Dermis microvascular lymphatic vessel endothelial cell (primary cell): Measurements from ENCODE around the gene CCND2. TPM values are rescaled to one million over a fixed set of nuclear protein-coding genes. Genes with fewer than 3 reads are reported as not detected.

ENCODE experiments used
- DNase-seq, 2 donors: peaks; one replicate each; pipeline versions ENCODE4 v3.0.0 to v3.0.0-alpha.2; 2010; ENCODE audit warnings: low read depth in 2 of 2
- total RNA-seq: library from RNA; depleted of rRNA; stranded (reverse); fragments of >200 nt; gene quantifications from 2 replicates; pipeline ENCODE4 v1.2.1, GENCODE V29; 2014

Gene CCND2
- total RNA-seq, 1 donor from 2014 or later, result 90.6 TPM

DNA sequence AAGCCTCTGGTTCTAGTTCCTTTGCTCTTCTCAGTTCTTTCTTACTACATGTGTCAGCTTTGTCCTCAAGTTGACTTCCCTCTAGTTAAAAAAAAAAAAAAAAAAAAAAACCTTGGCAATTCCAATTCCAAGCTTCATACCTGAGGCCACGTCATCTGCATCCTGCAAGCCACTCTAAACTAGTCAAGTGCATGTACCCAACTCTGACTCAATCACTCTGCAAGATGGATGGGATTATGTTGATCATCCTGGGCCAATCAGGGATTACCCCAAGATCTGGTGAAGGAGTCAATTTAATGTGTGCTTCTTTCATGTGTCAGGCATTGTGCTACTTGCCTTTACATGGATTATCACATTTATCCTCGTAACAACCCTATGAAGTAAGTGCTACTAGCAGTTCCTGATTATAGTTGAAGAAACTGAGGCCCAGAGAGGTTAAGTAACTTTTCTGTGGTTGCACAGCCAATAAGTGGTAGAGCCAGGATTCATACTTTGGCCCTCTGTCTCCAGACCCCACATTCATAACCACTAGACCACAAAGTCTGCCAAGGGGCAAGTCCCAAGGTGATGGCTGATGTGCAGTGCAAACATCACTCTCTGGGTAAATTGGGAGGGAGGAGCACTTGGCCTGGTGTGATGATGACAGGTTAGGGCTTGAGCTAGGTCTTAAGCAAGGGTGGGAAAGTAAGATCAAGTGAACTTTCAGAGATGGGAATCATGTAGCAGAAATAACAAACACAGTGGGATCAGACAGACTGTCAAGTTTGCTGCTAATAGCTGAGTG, 17.3 kb upstream of the CCND2 start:
- no peak for DNase-seq

DNA sequence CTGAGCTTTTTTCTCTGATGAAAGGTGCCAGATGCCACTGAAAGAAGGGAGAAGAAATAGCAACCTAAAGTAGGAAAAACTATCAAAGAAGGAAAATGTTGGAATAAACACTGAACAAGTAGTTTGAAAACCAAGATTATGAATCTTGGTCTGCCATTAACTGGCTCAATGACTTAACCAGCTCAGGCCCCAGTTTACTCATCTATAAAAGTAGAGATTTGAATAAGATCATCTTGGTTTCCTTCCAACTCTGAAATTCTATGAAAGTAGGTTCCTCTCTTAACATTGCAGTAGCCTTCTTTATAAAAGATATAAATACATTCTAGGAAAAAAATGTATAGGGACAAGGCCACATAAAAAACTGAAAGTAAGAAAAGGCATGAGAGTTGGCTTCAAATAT, 16.1 kb upstream of the CCND2 start:
- no peak for DNase-seq

DNA sequence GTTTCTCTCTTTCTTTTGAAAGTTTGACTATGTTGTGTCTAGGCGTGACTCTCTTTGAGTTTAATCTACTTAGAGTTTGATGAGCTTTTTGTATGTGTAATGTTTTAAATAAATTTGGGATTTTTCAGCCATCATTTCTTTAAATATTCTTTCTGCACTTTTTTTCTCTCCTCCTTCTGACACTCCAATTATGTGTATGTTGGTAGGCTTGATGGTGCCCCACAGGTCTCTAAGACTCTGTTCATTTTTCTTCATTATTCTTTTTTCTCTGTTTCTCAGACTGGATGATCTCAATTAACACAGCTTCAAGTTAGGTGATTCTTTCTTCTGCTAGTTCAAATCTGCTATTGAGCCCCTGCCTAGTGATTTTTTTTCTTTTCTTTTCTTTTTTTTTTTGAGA, 14.5 kb upstream of the CCND2 start:
- no peak for DNase-seq

DNA sequence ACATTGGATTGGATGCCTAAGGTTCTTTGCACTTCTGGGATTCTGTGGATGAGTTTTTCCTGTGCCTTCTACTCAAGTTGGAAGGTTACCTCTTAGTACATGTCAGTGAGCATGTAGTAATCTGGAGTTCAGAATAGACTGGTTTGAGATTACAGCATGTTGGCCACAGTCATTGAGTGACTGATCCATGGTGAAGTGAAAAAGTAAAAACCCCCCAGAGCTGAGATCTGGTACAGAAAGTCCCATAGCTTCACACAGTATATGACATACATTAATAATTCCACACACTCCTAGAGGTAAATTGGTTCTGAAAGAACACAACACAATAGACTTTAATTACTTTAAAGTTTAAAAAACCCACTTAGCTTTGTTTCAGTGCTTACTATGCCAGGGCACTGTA, 11.9 kb upstream of the CCND2 start:
- no peak for DNase-seq

DNA sequence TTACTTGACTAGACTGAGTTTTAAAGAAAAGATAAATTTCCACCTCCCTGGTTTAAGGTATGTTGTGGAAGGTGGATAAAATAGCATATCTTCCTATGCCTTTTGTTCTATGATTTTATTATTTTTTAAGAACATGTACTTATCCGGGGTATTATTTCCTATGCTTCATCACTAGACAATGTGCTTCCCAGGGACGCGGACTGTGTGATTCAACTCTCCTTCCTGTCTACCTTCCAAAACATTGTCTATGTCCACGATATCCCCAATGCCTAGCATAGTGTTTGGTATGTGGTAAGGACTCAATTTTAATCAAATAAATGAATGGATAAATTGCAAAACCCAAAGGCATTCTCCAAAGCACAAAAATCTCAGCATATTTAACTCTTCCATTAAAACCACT, 8.3 kb upstream of the CCND2 start:
- peak; percentile 88 to 89 for DNase-seq

DNA sequence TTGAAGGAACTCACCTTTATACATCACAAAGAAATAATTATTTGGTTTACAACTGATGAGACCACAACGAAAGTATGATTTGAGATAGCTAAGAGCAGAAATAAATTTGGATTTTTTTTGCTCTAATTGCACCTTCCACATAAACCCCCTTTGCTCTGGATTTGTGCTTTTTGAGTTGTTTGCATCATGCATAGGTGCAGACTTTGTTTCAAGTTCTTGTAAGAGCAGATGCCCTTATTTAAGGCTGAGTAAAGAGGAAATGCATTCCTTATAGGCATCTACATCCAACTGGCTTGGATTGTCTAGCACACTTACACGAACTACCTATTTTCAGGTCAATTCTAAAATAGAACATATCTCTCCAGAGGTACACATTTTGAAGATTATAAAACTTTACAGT, 6.6 kb upstream of the CCND2 start:
- no peak for DNase-seq

DNA sequence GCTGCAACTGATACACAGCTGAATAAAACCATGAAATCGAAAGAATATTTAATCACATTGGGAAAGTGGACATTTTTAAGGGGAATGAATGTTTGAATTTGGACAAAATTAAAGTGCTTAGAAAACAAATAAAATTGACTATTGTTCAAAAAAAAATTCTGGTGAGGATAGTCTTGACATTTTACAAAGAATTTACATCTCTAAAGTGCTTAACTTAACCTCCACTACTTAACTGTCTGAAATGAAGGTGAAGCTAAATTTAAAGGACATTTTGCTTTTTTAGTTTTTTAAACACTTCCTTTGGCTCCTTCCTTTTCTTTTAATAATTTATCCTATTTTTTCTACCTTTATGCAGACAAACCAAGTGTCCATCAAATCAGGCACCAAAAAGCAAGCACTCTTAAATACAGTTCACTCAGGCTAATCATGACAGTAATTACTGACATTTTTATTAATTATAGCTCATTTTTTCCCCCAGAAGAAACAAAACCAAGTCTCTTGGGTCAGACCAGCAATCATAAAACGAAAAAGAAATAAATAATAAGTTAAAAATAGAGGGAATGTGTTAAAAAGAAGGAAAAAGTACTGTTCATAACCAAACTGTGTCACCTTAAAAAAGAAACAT, 5.7 kb upstream of the CCND2 start:
- no peak for DNase-seq

DNA sequence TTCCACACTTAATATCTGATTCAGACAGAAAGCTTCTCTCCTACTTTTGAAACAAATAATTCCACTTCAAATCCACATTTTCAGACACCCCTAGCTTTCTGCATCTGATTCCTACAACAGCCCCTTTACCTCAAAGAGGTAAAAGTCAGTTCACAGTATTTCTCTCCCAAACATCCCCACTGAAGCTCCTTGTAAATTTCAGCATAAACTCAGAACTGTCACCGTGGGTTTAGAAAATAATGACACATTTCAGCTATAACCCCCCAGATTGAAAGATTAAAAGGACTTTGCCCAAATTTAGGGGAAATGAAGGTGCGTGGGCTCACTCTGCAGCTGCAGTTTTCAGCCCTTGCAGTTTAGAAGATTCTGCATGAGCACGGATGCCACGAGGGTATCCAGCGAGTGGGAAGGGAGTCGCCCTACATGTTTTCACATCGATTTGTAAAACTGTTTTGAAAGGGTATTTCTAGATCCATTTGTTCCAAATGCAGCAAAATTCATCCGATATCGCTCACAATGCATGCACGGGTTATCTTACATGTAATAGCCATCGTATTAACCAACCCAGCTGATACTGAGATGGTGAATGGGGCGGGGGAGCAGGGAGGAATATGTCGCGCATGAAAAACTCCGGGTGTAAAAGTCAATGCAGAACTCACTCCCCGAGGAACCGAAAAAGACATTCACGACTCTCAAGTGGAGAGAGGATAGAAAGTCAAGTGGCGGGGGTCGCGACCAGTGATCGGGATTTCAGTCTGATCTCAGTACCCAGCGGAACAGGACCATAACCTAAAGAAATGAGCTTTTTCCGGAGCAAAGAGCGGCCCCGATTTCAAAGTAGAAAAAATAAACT, 5.0 kb upstream of the CCND2 start:
- no peak for DNase-seq

DNA sequence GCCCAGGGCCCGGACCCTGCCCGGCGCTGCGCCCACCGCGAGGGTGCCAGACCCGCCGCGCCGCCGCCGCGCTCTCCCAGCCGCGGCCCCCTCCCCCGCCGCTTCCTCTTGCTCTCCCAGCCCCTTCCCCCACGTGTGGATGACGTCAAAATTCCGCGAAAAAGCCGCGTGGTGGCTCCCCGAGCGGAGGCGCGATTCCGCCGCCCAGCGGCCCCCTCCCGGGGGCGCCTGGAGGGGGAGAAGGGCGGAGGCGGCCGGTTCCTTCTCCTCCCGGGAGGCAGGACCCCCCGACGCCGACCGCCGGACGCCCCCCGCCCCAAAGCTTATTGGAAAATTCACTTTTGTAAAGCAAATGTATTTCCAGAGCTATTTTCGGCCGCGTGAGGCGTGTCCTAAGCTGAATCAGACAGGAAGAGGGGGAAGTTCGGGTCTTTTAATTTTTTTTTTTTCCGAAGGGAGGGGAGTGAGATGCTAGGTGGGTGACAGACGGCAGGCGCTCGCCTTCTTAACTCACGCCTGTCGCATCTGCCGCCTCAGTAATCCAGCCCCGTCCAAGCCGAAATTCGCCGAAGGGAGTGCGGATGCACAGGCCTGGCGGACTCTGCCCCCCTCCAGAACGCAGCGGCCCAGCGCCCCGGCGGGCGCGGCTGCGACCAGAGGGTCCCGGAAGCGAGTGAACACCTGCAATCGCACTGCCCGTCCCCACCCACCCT, 4.1 kb upstream of the CCND2 start:
- DNase-seq, result peak; percentile 80 to 84

DNA sequence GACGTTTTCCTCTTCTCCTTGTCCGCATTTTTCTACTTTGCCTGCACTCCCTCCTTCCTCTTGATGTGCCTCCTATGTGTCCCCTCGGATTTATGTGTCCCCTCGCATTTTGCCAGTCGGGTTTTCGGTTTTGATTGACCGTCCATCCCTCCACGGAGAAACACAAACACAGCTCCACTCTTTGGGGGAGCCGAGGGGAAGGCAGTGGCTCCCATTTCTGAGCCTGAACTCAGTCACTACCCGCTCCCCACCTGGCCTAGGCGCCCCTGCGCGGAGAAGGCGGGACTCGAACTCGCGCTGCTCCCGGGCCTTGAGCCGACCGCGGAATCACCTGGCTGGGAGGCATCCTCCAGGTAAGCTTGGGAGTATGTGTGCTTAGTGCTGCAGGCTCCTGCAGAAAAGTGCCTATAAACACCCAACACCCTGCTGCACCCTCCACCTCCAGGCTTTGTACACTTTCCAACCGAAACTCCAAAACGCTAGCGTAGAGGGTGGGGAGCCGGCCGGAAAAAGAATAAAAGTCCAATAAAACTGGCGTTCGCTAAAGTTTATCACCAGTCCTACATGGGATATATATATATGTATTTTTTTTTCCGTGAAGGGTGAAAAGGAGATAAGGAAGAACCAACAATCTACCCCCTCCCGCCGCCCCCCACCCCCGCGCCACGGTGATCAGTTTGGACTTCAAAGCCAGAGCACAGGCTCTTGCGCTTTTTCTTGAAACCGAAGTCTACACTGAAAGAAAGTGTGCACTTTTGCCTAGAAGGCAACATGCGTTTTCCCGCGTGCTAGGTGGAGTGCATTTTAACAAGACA, 3.3 kb upstream of the CCND2 start:
- DNase-seq, result no peak

DNA sequence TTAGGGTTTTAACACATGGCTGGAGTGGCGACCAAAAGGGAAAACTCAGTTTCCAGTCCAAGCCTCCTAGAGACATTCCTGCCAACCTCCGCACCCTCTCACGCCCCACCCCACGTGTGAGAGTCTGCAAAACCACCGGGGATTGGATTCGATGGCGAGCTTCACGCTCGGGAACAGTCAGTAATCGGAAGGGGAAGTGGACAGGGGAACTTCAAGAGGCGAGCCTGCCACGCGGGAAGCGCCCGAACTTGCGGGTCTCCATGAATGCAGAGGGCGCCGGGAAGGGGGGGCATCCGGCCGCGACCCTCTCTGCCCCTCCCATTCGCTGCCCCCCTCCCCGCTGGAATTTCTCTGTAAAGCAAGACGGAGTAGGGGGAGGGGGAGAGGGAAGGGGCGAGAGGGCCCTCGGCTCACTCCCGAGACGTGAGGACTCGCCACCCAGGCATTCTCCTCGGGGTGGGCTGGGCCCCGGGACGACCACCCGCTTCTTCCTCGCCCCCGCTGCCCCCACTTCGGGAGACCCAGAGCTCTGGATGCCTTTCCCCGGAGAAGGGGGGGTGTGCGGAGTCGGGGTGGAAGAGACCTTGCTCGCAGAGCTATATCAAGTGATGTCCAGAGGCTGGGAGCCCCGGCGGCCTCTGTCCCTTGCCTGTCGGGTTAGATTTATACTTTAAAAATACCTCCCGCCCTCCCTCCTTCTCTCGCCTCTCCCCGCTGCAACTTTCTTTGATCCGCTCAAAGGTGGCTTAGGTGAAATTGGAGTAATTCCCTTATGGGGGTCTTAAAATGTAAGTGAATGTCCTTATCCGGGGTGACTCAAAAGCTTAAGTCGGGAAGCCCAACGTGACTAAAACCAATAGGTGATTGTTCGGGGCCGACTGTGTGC, 2.5 kb upstream of the CCND2 start:
- DNase-seq, result peak in 1 of 2 donors; percentile 40

DNA sequence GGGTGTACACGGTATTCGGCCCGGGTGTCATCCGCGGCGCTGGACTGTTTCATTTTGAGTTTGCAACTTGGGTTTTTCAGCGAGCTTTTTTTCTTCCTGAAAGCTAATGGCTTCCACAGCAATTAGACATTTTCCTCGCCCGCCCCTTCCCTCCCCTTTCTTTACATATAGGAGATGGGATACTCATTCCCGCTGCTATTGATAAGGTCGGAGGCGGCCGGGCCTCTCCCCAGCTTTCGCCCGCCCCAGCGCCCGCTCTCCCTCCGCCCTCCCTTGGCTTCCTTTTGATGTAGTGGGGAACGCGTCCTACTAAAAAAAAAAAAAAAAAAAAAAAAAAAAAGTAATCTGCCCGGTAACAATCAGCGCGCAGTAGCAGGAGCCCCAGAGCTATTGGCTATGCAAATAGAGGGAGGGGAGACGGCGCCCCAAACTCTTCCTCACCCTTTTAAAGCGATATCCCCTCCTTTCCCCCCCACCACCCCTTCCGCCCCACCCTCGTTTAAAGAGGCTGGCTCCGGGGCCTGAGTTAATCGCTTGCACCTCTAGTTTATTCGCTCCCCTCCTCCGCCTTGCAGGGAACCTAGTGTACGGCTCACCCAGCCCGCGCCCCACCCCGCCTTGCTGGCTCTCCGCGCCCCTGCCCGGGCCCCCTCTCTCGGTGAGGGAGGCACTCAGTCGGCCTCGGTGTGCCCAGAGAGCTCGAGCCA, 1.7 kb upstream of the CCND2 start:
- DNase-seq, result peak; percentile 47 to 73

DNA sequence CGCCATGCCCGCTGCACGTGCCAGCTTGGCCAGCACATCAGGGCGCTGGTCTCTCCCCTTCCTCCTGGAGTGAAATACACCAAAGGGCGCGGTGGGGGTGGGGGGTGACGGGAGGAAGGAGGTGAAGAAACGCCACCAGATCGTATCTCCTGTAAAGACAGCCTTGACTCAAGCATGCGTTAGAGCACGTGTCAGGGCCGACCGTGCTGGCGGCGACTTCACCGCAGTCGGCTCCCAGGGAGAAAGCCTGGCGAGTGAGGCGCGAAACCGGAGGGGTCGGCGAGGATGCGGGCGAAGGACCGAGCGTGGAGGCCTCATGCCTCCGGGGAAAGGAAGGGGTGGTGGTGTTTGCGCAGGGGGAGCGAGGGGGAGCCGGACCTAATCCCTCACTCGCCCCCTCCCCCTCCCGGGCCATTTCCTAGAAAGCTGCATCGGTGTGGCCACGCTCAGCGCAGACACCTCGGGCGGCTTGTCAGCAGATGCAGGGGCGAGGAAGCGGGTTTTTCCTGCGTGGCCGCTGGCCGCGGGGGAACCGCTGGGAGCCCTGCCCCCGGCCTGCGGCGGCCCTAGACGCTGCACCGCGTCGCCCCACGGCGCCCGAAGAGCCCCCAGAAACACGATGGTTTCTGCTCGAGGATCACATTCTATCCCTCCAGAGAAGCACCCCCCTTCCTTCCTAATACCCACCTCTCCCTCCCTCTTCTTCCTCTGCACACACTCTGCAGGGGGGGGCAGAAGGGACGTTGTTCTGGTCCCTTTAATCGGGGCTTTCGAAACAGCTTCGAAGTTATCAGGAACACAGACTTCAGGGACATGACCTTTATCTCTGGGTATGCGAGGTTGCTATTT, 914 bp upstream of the CCND2 start:
- peak in 1 of 2 donors; percentile 31 for DNase-seq

DNA sequence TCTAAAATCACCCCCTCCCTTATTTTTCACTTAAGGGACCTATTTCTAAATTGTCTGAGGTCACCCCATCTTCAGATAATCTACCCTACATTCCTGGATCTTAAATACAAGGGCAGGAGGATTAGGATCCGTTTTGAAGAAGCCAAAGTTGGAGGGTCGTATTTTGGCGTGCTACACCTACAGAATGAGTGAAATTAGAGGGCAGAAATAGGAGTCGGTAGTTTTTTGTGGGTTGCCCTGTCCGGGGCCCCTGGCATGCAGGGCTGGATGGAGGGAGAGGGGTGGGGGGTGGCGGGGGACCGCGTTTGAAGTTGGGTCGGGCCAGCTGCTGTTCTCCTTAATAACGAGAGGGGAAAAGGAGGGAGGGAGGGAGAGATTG, 300 bp upstream of the CCND2 start:
- no peak for DNase-seq

DNA sequence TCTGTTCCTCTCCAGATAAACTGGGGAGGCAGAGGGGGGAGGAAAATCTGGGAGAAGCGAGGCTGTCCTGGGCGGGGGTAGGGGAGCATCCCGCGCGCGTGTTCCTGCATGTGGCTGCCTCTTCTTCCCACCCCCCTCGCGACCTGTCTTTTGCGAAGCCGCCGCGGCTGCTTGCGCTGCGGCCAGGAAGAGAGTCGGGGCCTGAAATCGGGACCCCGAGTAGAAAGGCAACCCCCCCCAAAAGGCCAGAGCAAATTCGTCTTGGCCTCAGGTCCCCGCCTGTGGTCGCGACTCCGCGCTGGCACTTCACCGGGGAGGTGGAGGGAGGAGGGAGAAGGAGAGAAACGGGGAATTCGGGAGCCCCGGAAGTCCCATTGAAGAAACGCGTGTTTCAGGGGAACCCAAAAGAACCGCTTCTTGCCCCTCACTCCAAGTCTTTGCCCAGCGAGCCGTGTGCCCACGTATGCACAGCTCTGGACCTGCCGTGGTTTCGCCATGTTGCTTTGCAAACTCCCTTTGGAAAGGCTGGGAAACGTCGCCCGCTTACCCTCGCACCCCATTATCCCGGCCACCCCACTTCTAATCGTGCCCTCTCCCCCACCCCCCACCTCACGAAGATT, 944 bp downstream of the CCND2 start:
- DNase-seq, result no peak

DNA sequence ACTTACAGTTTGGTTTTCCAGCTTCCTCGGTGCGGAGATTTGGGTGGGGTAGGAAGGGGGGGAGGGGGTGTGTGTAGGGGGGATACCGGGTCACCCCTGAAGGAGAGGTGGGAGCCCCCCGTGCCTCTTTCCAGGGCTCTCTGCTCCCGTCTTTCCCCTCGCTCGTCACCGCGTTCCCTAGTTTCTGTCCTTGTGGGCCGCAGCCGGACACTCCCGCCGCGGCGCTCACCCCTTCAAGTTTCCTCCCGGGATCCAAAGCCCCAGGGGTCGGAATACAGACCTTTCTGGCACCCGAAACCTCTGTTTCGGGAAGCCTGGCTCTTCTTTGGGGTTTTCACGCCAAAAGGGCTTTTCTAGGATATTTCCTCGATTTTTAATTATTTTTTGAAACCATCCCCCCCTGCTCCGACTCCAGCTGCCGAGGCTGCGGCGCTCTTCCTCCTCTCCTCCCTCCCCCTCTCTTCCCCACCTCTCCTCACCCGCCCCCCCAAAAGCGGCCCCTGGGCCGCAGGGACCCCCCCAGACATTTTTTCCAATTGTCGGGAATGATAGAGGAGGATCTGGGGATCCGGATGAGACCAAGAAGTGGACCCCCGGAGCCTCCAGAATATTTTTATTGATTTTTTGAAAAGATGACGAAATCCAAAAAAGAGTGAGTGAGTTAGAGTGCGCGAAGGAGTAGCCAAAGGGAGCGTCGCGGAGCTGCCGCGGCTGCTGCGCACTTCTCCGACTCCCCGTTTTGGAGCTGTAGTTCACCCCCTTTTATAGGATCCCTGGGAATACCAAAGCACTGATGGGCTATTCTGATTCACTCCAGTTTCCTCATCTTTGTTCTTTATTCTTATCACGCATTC, 1.7 kb downstream of the CCND2 start:
- DNase-seq, result no peak

DNA sequence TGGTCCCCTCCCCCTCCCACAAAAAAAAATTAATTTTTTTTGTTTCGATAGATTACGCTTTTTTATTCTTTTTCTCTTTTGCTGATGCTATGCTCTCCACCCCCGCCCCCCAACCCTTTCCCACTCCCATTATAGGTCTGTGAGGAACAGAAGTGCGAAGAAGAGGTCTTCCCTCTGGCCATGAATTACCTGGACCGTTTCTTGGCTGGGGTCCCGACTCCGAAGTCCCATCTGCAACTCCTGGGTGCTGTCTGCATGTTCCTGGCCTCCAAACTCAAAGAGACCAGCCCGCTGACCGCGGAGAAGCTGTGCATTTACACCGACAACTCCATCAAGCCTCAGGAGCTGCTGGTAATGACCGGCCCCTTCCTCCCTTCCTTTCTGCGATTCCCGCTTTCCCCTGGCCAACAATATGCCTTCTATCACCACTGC, 2.3 kb downstream of the CCND2 start:
- DNase-seq, result no peak
